Measurements from ENCODE around the gene S100A14.

S100A14 gene

GRCh38 chr1:153617663-153618062 lies 1.5 kb upstream of the S100A14 start:
- no peak for DNase-seq

GRCh38 chr1:153616917-153617311 lies 789 bp upstream of the S100A14 start:
- no peak for DNase-seq

GRCh38 chr1:153615406-153615805 lies 719 bp downstream of the S100A14 start:
- no peak for DNase-seq

- no peak for DNase-seq
Measured at GRCh38 chr1:153614906-153615305, 1.2 kb downstream of the S100A14 start.

GRCh38 chr1:153614189-153614900 lies 1.8 kb downstream of the S100A14 start:
- no peak for DNase-seq

- no peak for DNase-seq
Measured at GRCh38 chr1:153613406-153613805, 2.7 kb downstream of the S100A14 start.

- peak; percentile 71 for DNase-seq
Measured at GRCh38 chr1:153612755-153613331, 3.3 kb downstream of the S100A14 start, which contains the start of gene S100A16. TSS of gene S100A16 (minus strand) at chr1:153613137. CDS start at chr1:153608151, 4,986 bp downstream.

- DNase-seq, result peak; percentile 71
Measured at GRCh38 chr1:153612111-153612754, 3.9 kb downstream of the S100A14 start.

- no peak for DNase-seq
Measured at GRCh38 chr1:153611356-153611755, 4.8 kb downstream of the S100A14 start.

- DNase-seq, result no peak
Measured at GRCh38 chr1:153610811-153611301, 5.3 kb downstream of the S100A14 start.

GRCh38 chr1:153610334-153610733 lies 5.8 kb downstream of the S100A14 start:
- no peak for DNase-seq

- DNase-seq, result no peak
Measured at GRCh38 chr1:153609585-153609907, 6.6 kb downstream of the S100A14 start.

- DNase-seq, result peak; percentile 64
Measured at GRCh38 chr1:153608742-153609584, 7.2 kb downstream of the S100A14 start.

GRCh38 chr1:153608089-153608682 lies 7.9 kb downstream of the S100A14 start:
- DNase-seq, result no peak

GRCh38 chr1:153607381-153607780 lies 8.7 kb downstream of the S100A14 start:
- no peak for DNase-seq

- no peak for DNase-seq
Measured at GRCh38 chr1:153606194-153606593, 9.9 kb downstream of the S100A14 start.

- DNase-seq, result no peak
Measured at GRCh38 chr1:153602749-153603148, 13.4 kb downstream of the S100A14 start.

GRCh38 chr1:153599847-153600246 lies 16.3 kb downstream of the S100A14 start:
- DNase-seq, result no peak

- no peak for DNase-seq
Measured at GRCh38 chr1:153598309-153599172, 17.6 kb downstream of the S100A14 start.

- no peak for DNase-seq
Measured at GRCh38 chr1:153597206-153597605, 18.9 kb downstream of the S100A14 start.

- DNase-seq, result no peak
Measured at GRCh38 chr1:153592748-153593147, 23.4 kb downstream of the S100A14 start.
